ENCODE data around the gene VANGL2.

Gene VANGL2

DNA sequence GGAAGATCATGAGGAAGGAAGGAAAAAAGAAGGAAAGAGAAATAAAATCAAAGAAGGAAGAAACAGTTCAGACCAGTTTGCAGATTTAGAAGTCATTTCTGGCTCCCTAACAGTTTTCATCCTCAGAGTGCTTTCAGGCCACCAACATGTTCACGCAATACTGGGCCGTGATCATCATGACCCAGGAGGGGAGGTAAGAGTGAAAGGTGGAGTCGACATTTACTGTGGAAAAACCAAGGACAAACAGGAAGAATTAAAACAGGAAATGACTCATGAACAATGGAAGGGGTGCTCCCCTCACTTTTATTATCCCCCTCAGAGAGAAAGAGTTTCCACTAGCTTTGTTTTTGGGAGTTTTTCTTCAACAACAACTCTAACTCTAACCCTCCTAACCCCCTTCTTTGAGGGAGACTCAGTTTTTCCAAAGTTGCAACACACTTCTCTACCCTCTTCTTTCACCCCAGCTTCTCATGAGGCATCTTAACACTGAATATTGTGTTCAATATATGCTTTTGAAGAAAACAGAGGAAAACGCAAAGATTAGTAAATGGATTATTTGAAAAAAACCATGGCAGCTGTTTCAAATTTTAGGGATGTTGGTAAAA, 60.4 kb downstream of the VANGL2 start:
- no peak for DNase-seq (ENCODE audit: low spot score)

DNA sequence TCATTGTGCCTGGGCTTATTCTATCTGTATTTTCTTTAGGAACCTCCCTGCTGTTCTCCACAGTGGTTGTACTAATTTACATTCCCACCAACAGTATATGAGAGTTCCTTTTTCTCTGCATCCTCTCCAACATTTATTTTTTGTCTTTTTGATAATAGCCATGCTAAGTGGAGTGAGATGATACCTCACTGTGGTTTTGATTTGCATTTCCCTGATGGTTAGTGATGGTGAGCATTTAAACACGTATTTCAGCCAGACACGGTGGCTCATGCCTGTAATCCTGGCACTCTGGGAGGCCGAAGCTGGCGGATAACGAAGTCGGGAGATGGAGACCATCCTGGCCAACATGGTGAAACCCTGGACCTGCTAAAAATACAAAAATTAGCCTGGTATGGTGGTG, 64.8 kb downstream of the VANGL2 start:
- DNase-seq (ENCODE audit: low spot score), result no peak

DNA sequence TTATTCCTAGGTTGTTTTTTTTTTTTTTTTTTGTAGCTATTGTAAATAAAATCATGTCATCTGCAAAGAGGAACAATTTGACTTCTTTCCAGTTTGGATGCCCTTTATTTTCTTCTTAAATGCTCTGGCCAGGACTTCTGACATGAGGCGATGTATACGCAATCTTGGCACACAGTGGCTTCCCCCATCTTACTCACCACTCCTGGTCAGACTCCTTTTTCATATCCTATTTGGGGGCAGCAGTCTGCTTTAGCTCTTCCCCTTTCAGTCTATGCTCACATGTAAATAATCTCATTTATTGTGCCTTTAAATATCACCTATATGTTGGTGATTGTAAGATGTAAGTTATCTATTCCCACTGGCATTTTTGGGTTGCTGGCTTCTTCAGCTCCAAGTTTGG, 66.6 kb downstream of the VANGL2 start:
- no peak for DNase-seq (ENCODE audit: low spot score)

DNA sequence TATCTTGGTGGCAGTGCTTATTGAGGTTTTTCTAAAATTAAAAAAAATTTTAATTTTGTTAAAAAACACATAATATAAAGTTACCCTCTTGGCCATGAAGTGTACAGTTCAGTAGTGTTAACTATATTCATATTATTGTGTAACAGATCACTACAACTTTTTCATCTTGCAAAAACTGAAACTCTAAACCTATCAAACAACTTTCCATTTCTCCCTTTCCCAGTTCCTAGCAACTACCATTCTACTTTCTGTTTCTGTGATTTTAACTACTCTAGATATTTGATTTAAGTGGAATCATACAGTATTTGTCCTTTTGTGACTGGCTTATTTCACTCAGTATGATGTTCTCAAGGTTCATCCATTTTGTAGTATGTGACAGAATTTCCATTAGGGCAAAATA, 67.2 kb downstream of the VANGL2 start:
- DNase-seq (ENCODE audit: low spot score), result no peak

DNA sequence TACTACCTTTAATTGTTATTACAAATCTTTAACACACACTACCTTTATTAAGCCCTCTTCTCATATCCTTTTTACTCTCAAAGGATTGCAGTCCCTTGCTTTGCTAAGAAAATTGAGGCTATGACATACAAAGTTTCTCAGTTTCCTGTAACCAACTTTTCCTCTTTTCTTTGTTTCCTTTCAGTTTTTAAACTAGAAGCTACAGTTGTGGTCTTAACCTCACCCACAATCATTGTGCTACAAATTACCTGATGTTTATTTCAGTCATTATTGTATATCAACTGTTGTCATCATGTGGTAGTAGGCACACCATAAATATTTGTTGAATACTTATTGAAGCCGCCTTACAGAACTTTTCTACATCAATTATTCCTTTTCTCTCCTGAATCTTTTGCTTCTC, 70.9 kb downstream of the VANGL2 start:
- no peak for DNase-seq (ENCODE audit: low spot score)

DNA sequence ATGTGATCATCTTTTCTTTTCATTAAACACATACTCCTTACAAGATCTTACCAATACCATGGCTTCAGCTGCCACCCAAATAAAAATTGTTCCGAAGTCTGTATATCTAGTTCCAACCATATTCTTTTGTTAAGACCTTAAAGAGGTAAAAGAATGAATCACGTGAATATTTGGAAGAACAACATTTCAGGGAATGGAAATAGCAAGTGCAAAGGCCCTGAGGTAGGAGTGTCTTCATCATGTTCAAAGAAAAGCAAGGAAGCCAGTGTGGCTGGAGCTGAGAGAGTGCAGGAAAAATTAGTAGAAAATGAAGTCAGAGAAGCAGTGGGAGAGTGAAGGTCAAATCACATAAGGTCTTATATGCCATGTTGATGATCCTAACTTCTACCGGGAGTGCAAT, 71.7 kb downstream of the VANGL2 start:
- DNase-seq (ENCODE audit: low spot score), result no peak

DNA sequence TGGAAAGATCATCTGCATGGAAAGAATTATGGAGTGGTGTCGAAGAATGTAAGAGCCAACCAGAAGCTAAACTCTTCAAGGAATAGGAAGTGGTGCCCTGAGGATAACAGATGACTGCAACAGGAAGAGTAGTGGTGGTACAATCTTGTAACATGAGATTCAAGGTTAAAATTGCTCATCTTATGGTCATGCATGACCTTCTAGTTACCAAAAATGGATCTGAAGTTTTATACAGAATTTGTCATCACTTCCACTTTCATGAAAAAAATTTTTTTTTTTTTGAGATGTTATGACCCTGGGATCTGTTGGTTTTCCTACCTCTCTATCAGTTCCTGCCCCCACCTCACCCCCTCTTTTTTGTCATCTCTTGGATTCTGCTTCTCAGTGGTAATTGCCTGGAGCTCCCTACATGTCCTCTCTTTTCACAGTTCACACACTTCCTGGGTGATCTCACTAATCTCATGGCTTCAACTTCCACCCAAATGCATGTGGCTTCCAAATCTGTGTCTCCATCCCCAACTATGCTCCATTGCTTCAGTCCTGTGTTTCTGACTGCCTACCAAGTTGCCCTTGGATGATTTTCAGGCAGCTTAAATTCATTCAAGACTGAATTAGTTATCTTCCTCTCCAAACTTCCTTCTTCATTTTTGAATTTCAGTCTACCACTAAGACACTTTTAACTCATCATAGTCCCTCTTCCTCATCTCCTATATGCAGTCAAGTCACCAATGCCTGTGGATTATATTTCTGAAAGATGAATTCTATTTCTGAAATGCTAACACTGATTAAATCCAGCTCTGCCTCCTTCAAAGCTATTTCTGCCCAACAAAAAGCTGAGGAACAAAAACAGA, 74.3 kb downstream of the VANGL2 start:
- DNase-seq (ENCODE audit: low spot score), result peak; percentile 35
